SU-DHL-6 (cell line): ENCODE results near the gene DNAJC15.
"Not testable (repeated sequence)": the region's sequence is repeated elsewhere in the genome, so short reads cannot be mapped to it uniquely, and the experiment has no call there.

Source experiments
- H2AFZ ChIP-seq: fragments of 200-600 bp; sonication (generic); 2 replicates; pipeline ENCODE4 v1.6.1; 2014; ENCODE audit warnings: low read depth, mild to moderate bottlenecking, moderate library complexity, mixed read lengths, antibody characterized with exemption, low read length; ENCODE audit not compliant: severe bottlenecking
- H3F3A ChIP-seq: fragments of 200-600 bp; shearing (Covaris generic); 2 replicates; pipeline ENCODE4 v1.6.0; 2016; ENCODE audit warnings: antibody characterized with exemption, mild to moderate bottlenecking; ENCODE audit not compliant: insufficient read depth
- H3K27ac ChIP-seq: fragments of 200-600 bp; sonication (generic); 2 replicates; pipeline ENCODE4 v1.5.1; 2016; ENCODE audit warnings: low read depth, mild to moderate bottlenecking, low read length, moderate library complexity, mixed read lengths
- H3K27me3 ChIP-seq: fragments of 200-600 bp; sonication (generic), shearing (Covaris generic); 2 replicates; pipeline ENCODE4 v1.6.0; 2014; ENCODE audit warnings: mild to moderate bottlenecking, low read length
- H3K36me3 ChIP-seq: fragments of 200-600 bp; sonication (generic); 2 replicates; pipeline ENCODE4 v1.6.1; 2014; ENCODE audit warnings: mild to moderate bottlenecking, low read length, mixed read lengths
- H3K4me2 ChIP-seq: fragments of 300-600, 200-600 bp; shearing (Covaris generic), sonication (generic); 2 replicates; pipeline ENCODE4 v1.6.0; 2014; ENCODE audit warnings: low read length, low read depth, mild to moderate bottlenecking; ENCODE audit not compliant: poor library complexity, severe bottlenecking
- H3K4me3 ChIP-seq: fragments of 200-600 bp; sonication (generic); 2 replicates; pipeline ENCODE4 v1.5.1; 2014; ENCODE audit warnings: antibody characterized with exemption, low read length, mild to moderate bottlenecking, mixed read lengths; ENCODE audit not compliant: insufficient read depth, poor library complexity, severe bottlenecking
- H3K79me2 ChIP-seq: fragments of 200-600 bp; sonication (generic); 2 replicates; pipeline ENCODE4 v1.6.1; 2014; ENCODE audit warnings: mild to moderate bottlenecking, low read length, moderate library complexity; ENCODE audit not compliant: insufficient read depth
- H3K9ac ChIP-seq: fragments of 200-600 bp; sonication (generic); 2 replicates; pipeline ENCODE4 v1.7.0; 2014; ENCODE audit warnings: mild to moderate bottlenecking, low read length
- H3K9me2 ChIP-seq: fragments of 200-600 bp; sonication (generic); replicated peaks from 2 replicates; pipeline ENCODE4 v1.6.1; 2014; ENCODE audit warnings: low read length; ENCODE audit not compliant: insufficient read depth
- H3K9me3 ChIP-seq: fragments of 200-600 bp; sonication (generic); 2 replicates; pipeline ENCODE4 v1.6.1; 2014; ENCODE audit warnings: low read length, mixed read lengths; ENCODE audit not compliant: insufficient read depth
- H4K20me1 ChIP-seq: fragments of 200-600 bp; sonication (generic); 2 replicates; pipeline ENCODE4 v1.6.1; 2014; ENCODE audit warnings: low read depth, mild to moderate bottlenecking, antibody characterized with exemption, low read length, moderate library complexity, mixed read lengths
- EZH2phosphoT487 ChIP-seq: fragments of 200-600 bp; sonication (generic), shearing (Covaris generic); conservative IDR thresholded peaks from 2 replicates; pipeline ENCODE4 v1.6.1; 2018; ENCODE audit warnings: mild to moderate bottlenecking, antibody characterized with exemption, low read length, moderate library complexity, mixed read lengths
- TF ChIP-seq, protein P1 (sequence below): fragments of 200-600 bp; sonication (generic); IDR thresholded peaks from one replicate; pipeline ENCODE4 v1.5.1; 2017; ENCODE audit warnings: antibody characterized with exemption, mild to moderate bottlenecking, low read length, moderate library complexity; ENCODE audit not compliant: insufficient read depth, poor library complexity, severe bottlenecking

DNAJC15 gene

DNA sequence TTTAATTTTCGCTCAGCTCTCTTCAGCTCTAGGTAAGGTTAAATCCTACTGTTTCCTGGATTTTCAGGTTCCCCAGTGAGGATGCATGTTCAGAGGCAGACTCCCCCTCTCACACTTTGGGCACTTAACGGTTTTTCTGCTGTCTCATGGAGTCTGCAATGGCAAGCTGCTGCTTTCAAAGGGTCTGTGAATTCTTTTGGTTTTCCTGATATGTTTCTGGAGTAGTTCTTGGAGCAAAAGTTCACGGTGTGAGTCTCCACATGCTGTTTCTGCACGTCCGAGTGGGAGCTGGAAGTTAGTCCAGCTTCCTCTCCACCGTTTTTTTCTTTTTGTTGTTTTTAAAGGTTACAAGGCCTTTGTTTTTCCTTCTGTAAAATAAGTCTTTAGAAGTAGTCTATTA lies 35.4 kb downstream of the DNAJC15 start:
- H3K9ac ChIP-seq: no peak overlapping the region
- H3K79me2 ChIP-seq: no peaks in the 10 kb centered on the region
- no peak overlapping the region for H3K27ac ChIP-seq
- no peaks in the 10 kb centered on the region for H3K9me2 ChIP-seq
- TF ChIP-seq EZH2phosphoT487: no peak
- TF ChIP-seq, protein P1, sequence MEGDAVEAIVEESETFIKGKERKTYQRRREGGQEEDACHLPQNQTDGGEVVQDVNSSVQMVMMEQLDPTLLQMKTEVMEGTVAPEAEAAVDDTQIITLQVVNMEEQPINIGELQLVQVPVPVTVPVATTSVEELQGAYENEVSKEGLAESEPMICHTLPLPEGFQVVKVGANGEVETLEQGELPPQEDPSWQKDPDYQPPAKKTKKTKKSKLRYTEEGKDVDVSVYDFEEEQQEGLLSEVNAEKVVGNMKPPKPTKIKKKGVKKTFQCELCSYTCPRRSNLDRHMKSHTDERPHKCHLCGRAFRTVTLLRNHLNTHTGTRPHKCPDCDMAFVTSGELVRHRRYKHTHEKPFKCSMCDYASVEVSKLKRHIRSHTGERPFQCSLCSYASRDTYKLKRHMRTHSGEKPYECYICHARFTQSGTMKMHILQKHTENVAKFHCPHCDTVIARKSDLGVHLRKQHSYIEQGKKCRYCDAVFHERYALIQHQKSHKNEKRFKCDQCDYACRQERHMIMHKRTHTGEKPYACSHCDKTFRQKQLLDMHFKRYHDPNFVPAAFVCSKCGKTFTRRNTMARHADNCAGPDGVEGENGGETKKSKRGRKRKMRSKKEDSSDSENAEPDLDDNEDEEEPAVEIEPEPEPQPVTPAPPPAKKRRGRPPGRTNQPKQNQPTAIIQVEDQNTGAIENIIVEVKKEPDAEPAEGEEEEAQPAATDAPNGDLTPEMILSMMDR: no peak
- H3K9me3 ChIP-seq: no peaks in the 10 kb centered on the region
- H4K20me1 ChIP-seq: no peaks in the 10 kb centered on the region
- no peak overlapping the region for H2AFZ ChIP-seq
- no peak overlapping the region for H3K4me2 ChIP-seq
- no peaks in the 10 kb centered on the region for H3K36me3 ChIP-seq
- H3K4me3 ChIP-seq: no peak overlapping the region
- H3F3A ChIP-seq: no peaks in the 10 kb centered on the region
- no peaks in the 10 kb centered on the region for H3K27me3 ChIP-seq

DNA sequence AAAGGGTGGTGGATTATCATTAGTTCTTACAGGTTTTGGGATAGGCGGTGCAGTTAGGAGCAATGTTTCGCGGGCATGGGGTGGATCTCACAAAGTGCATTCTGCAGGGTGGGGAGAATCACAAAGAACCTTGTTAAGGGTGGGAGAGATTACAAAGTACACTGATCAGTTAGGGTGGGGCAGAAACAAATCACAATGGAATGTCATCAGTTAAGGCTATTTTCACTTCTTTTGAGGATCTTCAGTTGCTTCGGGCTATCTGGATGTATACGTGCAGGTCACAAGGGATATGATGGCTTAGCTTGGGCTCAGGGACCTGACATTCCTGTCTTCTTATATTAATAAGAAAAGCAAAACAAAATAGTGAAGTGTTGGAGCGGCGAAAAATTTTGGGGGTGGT lies 36.4 kb downstream of the DNAJC15 start:
- not testable (repeated sequence) for H3F3A ChIP-seq, H3K9me2 ChIP-seq, H3K4me2 ChIP-seq, H3K36me3 ChIP-seq, H2AFZ ChIP-seq, H3K27me3 ChIP-seq, H3K4me3 ChIP-seq, H3K9ac ChIP-seq, H3K79me2 ChIP-seq, H3K9me3 ChIP-seq, H3K27ac ChIP-seq, H4K20me1 ChIP-seq

DNA sequence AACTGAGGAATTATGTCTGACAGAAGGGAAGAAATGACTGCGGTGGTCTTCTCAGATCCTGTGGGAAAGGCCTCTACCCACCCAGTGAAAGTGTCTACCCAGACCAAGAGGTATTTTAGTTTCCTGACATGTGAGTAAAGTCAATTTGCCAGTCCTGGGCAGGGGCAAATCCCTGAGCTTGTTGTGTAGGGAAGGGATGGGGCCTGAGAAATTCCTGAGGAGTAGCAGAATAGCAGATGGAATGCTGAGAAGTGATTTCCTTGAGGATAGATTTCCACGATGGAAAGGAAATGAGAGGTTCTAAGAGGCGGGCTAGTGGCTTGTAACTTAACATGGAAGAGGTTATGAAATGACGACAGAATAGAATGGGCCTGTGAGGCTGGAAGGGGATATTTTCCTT lies 37.4 kb downstream of the DNAJC15 start:
- not testable (repeated sequence) for H3K9me3 ChIP-seq, H3F3A ChIP-seq, H3K4me2 ChIP-seq, H3K9ac ChIP-seq, H2AFZ ChIP-seq, H3K79me2 ChIP-seq, H3K36me3 ChIP-seq, H3K4me3 ChIP-seq, H3K27ac ChIP-seq, H4K20me1 ChIP-seq, H3K9me2 ChIP-seq, H3K27me3 ChIP-seq

DNA sequence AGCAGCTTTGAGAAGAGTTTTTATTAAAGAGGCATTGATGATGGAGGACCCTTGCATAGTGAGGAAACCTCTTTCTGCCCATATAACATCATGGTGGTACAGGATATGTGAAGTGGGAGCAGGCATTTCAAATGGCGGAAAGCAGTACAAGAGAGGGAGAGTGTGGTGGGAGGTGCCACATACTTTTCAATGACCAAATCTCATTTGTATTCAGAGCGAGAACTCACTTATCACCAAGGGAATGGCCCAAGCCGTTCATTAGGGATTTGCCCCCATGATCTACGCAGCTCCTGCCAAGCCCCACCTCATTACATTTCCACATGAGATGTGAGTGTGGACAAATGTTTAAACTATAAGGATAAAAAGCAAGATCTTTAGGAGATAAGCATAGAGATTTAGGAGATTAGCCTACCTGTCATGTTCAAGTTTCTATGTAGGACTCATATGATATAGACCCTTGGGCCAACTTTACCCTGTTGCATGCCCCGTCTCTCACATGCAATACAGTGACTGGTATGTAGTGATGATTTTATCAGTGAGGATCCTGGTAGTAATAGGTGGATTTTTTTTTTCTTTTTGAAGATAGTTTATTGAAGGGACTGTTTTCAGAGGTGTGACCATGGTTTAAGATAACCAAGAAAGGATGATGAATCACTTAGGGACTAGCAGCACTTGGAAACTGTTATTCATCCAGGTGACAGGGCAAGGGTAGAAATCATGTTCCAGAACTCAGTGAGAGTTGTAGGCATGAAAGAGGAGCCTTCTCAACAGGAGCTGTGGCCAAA lies 38.3 kb downstream of the DNAJC15 start:
- Histone ChIP-seq H3K4me2 (no peak overlapping the region), H4K20me1 (no peaks in the 10 kb centered on the region), H3K9ac (no peak overlapping the region), H3K79me2 (no peaks in the 10 kb centered on the region), H3K36me3 (no peaks in the 10 kb centered on the region), H3K4me3 (no peak overlapping the region), H3K27me3 (no peaks in the 10 kb centered on the region), H3K9me2 (no peaks in the 10 kb centered on the region), H3K9me3 (no peaks in the 10 kb centered on the region), H3K27ac (no peak overlapping the region), H2AFZ (no peak overlapping the region), H3F3A (no peaks in the 10 kb centered on the region)
- TF ChIP-seq, protein P1: no peak
- no peak for TF ChIP-seq EZH2phosphoT487
